GM12874 (cell line): ENCODE data around the gene DTNA.

Source experiments
- TF ChIP-seq, protein P1 (sequence below): IDR thresholded peaks from 2 replicates; pipeline ENCODE4 v1.5.1; 2011; ENCODE audit warnings: low read depth, mild to moderate bottlenecking, control low read depth, low read length, moderate library complexity; ENCODE audit not compliant: insufficient read depth

Gene DTNA

GRCh38 chr18:34729740-34730355, 19.8 kb downstream of the DTNA start:
- TF ChIP-seq, protein P1, sequence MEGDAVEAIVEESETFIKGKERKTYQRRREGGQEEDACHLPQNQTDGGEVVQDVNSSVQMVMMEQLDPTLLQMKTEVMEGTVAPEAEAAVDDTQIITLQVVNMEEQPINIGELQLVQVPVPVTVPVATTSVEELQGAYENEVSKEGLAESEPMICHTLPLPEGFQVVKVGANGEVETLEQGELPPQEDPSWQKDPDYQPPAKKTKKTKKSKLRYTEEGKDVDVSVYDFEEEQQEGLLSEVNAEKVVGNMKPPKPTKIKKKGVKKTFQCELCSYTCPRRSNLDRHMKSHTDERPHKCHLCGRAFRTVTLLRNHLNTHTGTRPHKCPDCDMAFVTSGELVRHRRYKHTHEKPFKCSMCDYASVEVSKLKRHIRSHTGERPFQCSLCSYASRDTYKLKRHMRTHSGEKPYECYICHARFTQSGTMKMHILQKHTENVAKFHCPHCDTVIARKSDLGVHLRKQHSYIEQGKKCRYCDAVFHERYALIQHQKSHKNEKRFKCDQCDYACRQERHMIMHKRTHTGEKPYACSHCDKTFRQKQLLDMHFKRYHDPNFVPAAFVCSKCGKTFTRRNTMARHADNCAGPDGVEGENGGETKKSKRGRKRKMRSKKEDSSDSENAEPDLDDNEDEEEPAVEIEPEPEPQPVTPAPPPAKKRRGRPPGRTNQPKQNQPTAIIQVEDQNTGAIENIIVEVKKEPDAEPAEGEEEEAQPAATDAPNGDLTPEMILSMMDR, result no peak

DNA sequence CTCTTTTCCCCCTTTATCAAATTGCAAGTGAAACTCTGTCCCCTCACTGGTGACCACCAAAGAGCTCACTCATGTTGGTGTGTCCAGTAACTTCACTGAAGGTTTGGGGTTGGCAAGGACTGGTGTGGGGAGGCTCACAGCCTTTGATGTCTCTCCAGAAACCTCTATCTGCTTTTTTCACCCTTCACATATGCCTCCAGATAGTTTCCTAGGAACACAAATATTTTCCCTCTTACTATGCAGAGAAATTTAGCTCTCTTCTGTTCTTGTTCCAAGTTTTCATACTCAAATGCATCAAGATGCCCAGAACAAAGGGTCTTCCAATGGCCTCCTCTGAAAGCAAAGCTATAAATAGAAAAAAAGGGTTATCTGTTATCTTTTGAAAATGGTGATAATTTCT, 20.7 kb downstream of the DTNA start:
- TF ChIP-seq, protein P1, result no peak

DNA sequence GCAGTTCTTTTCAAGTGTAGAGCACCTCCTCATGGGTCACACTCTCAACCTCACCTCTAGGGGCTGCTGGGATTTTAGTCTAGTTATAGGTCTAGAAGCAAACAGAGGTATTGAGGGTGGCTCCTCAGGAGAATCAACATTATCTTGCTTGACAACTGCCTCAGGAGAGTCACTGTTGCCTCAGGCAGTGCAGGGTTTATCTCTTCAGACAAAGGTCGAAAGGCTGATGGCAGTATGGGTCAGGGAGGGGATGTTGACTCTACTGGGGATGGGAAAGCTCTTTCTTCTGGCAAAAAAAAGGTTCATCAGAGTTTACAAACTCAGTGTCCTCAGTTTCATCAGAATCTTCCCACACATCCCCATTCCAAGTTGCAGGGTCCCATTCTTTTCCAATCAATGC, 24.0 kb downstream of the DTNA start:
- TF ChIP-seq, protein P1, result no peak

- TF ChIP-seq, protein P1, result no peak
These were observed 28.2 kb downstream of the DTNA start for GRCh38 chr18:34738175-34738894.

GRCh38 chr18:34740101-34740500, 30.0 kb downstream of the DTNA start:
- TF ChIP-seq, protein P1, result no peak

GRCh38 chr18:34740724-34741123, 30.6 kb downstream of the DTNA start:
- TF ChIP-seq, protein P1, result no peak

- TF ChIP-seq, protein P1, result no peak
These were observed 31.3 kb downstream of the DTNA start for GRCh38 chr18:34741401-34741800.
